Memory B cell (primary cell): Measurements from ENCODE around the gene NUPR2.
"Not testable (repeated sequence)": the region's sequence is repeated elsewhere in the genome, so short reads cannot be mapped to it uniquely, and the experiment has no call there.

Experiments
- ATAC-seq: fragments of 150-1000 bp; cut with Tn5 transposase; 2 replicates; pipeline ENCODE4 v1.10.0; 2021; ENCODE audit warnings: low read depth, mild to moderate bottlenecking, moderate library complexity
- DNase-seq, 2 donors: peaks; one replicate each; pipeline ENCODE4 v3.0.0; 2022; ENCODE audit warnings: low spot score in 2 of 2
- H3K27ac Mint-ChIP-seq: one replicate; pipeline ENCODE4 v1.8.0; 2022; ENCODE audit warnings: mild to moderate bottlenecking, moderate library complexity, mixed read lengths
- H3K27me3 Mint-ChIP-seq: one replicate; pipeline ENCODE4 v1.8.0; 2022; ENCODE audit warnings: mixed read lengths
- H3K36me3 Mint-ChIP-seq: one replicate; pipeline ENCODE4 v1.8.0; 2022; ENCODE audit warnings: mild to moderate bottlenecking, mixed read lengths
- H3K4me1 Mint-ChIP-seq: one replicate; pipeline ENCODE4 v1.8.0; 2022; ENCODE audit warnings: mixed read lengths
- H3K4me3 Mint-ChIP-seq: one replicate; pipeline ENCODE4 v1.8.0; 2022; ENCODE audit warnings: mild to moderate bottlenecking, moderate library complexity, mixed read lengths
- H3K9me3 Mint-ChIP-seq: one replicate; pipeline ENCODE4 v1.8.0; 2022; ENCODE audit warnings: mixed read lengths

NUPR2 gene

DNA sequence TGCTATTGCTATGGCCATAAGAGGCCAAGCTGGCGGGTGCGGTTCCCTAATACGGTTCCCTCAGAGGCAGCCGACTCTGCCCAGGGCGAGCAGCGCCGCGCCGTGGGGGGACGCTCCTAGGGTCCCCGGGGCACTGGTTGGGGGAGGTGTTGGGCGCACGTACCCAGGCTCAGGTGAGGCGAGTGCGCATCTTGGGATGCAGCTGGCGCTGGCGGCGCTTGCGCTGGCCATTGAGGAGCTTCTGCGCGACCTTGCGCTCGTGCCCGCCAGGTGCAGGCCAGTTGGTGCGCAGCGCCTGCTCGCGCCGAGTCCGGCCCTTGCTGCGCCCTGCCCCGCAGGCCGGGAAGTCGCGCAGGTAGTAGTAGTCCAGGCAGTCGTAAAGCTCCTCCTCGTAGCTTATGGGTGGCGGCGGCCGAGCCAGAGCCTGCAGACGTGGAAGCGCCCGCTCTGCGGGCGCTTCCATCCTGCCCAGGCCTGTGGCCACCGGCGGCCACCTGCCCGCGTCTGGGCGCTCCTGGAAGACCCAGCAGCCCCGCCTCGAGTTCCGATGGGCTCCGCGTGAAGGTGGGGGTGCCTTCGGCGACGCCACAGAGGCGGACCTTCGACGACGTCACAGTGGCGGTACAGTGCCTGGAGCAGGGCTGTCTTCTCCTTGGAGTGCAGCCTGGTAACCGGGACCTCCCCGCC lies at the start of gene NUPR2:
Gene NUPR2, minus strand, starts transcription at position 566 of the 687 bp plus-strand sequence. Its CDS starts 103 bp downstream, at position 463.
- no peak within 1 kb of the TSS for H3K27ac Mint-ChIP-seq
- no peak within 1 kb of the TSS for H3K4me3 Mint-ChIP-seq
- H3K9me3 Mint-ChIP-seq: no peaks in the 10 kb centered on the region
- DNase-seq (no peak), ATAC-seq (no peak)
- no peaks in the 10 kb centered on the region for H3K36me3 Mint-ChIP-seq
- H3K4me1 Mint-ChIP-seq: no peaks in the 10 kb centered on the region
- no peaks in the 10 kb centered on the region for H3K27me3 Mint-ChIP-seq

DNA sequence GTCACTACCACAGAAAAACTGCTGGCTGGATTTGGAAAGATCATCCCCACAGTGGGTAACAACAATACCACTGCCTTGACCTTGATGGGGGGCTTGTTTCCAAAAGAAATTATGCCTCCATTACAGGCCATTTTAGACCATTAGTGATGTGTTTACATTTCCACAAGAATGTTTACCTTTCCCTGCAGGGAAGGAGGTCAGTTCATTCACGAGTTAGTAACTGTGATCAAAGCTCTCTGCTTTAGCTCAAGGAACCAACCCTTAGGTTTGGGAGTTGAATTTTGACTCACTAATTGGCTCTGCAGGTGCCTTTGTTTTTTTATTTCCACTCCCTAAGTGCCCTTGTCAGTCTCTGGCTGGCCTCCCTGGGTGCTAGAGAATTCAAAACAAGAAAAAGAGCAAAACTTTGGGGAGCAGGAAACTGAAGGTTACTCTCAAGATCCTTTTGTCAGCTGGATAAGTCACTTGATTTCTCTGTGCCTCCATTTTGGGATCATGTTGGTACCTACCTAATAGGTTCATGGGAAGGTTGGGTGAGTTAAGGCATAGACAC lies 41.1 kb upstream of the NUPR2 start:
- no peak overlapping the region for H3K4me3 Mint-ChIP-seq
- H3K36me3 Mint-ChIP-seq: peaks cover 2% of the 10 kb centered on the region
- ATAC-seq: no peak
- H3K27me3 Mint-ChIP-seq: peaks cover 4% of the 10 kb centered on the region
- no peaks in the 10 kb centered on the region for H3K4me1 Mint-ChIP-seq
- H3K27ac Mint-ChIP-seq: no peak overlapping the region
- H3K9me3 Mint-ChIP-seq: peaks cover 18% of the 10 kb centered on the region
- DNase-seq: no peak

DNA sequence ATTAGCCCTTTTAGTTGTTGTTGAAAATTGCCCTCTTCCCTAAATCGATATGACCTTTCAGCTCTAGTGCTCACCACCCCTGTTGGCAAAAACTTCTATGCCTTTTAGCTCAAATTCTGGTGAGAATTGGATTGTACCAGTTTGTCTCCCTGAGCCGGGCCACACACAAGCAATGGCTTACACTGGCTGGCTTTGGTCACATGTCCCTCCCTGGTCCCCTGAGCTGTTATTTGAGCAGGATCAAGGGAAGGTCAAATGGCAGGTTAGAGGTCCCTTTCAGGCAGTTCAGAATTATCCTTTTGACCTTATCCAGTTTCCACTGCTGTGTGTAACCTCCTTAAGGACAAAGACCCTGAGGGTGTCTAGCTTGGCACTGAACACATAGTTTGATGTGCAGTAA lies 14.8 kb upstream of the NUPR2 start:
- H3K4me1 Mint-ChIP-seq, DNase-seq, H3K36me3 Mint-ChIP-seq, ATAC-seq, H3K27me3 Mint-ChIP-seq, H3K27ac Mint-ChIP-seq, H3K9me3 Mint-ChIP-seq, H3K4me3 Mint-ChIP-seq: not testable (repeated sequence)

DNA sequence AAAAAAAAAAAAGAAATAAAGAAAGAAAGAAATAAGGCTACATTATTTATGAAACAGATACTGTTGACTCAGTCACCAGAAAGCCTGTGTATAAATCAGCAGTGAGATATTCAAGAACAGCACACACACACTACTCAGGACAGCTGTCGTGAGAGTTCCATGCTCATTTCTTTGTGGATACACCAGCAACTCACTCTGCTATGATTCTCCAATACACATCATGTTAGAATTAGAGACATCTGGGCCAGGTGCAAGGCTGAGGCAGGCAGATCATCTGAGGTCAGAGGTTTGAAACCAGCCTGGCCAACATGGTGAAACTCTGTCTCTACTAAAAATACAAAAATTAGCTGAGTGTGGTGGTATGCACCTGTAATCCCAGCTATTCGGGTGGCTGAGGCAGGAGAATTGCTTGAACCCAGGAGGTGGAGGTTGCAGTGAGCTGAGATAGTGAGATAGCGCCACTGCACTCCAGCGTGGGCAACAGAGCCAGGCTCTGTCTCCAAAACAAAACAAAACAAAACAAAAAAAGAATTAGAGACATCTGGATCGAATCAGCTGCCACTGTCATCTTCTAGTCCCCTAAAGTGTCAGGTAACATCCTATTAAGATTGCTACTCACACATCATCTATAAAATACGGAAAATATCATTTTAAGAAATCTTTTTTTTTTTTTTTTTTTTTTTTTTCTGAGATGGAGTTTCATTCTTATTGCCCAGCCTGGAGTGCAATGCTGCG lies 11.2 kb upstream of the NUPR2 start:
- Mint-ChIP-seq H3K36me3 (no peaks in the 10 kb centered on the region), H3K9me3 (no peaks in the 10 kb centered on the region), H3K27me3 (peaks cover 5% of the 10 kb centered on the region), H3K4me1 (no peaks in the 10 kb centered on the region), H3K27ac (no peak overlapping the region), H3K4me3 (no peak overlapping the region)
- ATAC-seq: no peak
- DNase-seq: no peak

- no peaks in the 10 kb centered on the region for H3K9me3 Mint-ChIP-seq
- H3K27ac Mint-ChIP-seq: no peak overlapping the region
- H3K4me1 Mint-ChIP-seq: no peaks in the 10 kb centered on the region
- ATAC-seq (no peak), DNase-seq (no peak)
- H3K4me3 Mint-ChIP-seq: no peak overlapping the region
- peaks cover 5% of the 10 kb centered on the region for H3K27me3 Mint-ChIP-seq
- H3K36me3 Mint-ChIP-seq: no peaks in the 10 kb centered on the region
Observed at GRCh38 chr7:56125831-56126230, 9.6 kb upstream of the NUPR2 start.

- no peak for ATAC-seq
Observed at GRCh38 chr7:56124981-56125380, 8.8 kb upstream of the NUPR2 start.

DNA sequence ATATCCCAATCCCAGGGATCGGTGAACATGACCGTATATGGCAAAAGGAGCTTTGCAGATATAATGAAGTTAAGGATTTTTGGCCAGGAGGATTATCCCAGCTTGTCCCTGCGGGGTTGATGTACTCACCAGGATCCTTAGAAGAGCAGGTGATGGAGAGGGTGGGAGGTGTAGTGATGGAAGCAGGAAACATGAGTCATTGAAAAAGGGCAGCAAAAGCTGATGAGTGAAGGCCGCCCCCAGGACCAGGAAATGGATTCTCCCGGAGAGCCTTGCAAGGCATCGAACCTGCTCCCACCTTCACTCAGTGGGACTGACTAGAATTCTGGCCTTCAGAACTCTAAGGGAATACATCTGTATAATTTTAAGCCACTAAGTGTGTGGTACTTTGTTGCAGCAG lies 5.2 kb upstream of the NUPR2 start:
- no peaks in the 10 kb centered on the region for H3K9me3 Mint-ChIP-seq
- H3K4me1 Mint-ChIP-seq: no peaks in the 10 kb centered on the region
- H3K36me3 Mint-ChIP-seq: no peaks in the 10 kb centered on the region
- H3K27ac Mint-ChIP-seq: no peak overlapping the region
- no peak overlapping the region for H3K4me3 Mint-ChIP-seq
- DNase-seq (no peak), ATAC-seq (no peak)
- H3K27me3 Mint-ChIP-seq: peaks cover 3% of the 10 kb centered on the region

More at GRCh38 chr7:56124981-56125380, 8.8 kb upstream of the NUPR2 start:
- Mint-ChIP-seq H3K4me1 (no peaks in the 10 kb centered on the region), H3K27ac (no peak overlapping the region), H3K36me3 (no peaks in the 10 kb centered on the region), H3K9me3 (no peaks in the 10 kb centered on the region), H3K4me3 (no peak overlapping the region), H3K27me3 (peaks cover 5% of the 10 kb centered on the region)
- no peak for DNase-seq

DNA sequence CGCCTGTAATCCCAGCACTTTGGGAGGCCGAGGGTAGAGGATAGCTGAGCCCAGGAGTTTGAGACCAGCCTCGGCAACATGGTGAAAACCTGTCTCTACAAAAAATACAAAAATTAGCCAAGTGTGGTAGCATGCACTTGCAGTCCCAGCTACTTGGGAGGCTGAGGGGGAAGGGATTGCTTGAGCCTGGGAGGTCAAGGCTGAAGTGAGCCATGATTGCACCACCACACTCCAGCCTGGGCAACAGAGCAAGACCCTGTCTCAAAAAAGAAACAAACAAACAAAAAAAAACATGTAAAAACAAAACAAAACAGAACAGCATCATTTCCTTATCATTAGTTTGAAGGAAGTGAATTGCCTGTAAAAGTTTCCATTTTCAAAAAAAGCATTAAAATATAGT lies 4.0 kb downstream of the NUPR2 start:
- not testable (repeated sequence) for H3K4me3 Mint-ChIP-seq, H3K27ac Mint-ChIP-seq, H3K9me3 Mint-ChIP-seq, H3K27me3 Mint-ChIP-seq, ATAC-seq, DNase-seq, H3K36me3 Mint-ChIP-seq, H3K4me1 Mint-ChIP-seq

DNA sequence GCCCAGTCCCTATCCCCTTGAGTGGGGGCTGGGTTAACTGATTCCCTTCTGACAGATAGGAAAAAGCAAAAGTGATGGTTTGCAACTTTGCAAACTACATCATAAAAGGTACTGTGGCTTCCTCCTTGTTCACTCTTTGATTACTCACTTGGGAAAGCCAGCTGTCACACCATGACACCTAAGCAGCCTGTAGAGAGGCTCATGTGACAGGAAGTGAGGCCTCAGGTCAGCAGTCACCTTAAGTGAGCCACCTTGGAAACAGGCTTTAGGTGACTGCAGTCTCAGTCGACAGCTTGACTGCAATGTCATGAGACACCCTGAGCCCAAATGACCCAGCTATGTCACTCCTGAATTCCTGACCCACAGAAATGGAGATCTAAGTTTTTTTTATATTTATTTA lies 5.6 kb downstream of the NUPR2 start:
- Mint-ChIP-seq H3K27ac (no peak overlapping the region), H3K36me3 (peaks cover 2% of the 10 kb centered on the region), H3K4me1 (peaks cover 17% of the 10 kb centered on the region), H3K27me3 (peaks cover 2% of the 10 kb centered on the region), H3K9me3 (no peaks in the 10 kb centered on the region), H3K4me3 (no peak overlapping the region)
- DNase-seq: no peak
- ATAC-seq: no peak

- DNase-seq (no peak), ATAC-seq (no peak)
- no peak overlapping the region for H3K4me3 Mint-ChIP-seq
- no peak overlapping the region for H3K27ac Mint-ChIP-seq
- peaks cover 2% of the 10 kb centered on the region for H3K27me3 Mint-ChIP-seq
- peaks cover 20% of the 10 kb centered on the region for H3K4me1 Mint-ChIP-seq
- no peaks in the 10 kb centered on the region for H3K9me3 Mint-ChIP-seq
- H3K36me3 Mint-ChIP-seq: peaks cover 5% of the 10 kb centered on the region
Observed at GRCh38 chr7:56107954-56108258, 8.3 kb downstream of the NUPR2 start.

DNA sequence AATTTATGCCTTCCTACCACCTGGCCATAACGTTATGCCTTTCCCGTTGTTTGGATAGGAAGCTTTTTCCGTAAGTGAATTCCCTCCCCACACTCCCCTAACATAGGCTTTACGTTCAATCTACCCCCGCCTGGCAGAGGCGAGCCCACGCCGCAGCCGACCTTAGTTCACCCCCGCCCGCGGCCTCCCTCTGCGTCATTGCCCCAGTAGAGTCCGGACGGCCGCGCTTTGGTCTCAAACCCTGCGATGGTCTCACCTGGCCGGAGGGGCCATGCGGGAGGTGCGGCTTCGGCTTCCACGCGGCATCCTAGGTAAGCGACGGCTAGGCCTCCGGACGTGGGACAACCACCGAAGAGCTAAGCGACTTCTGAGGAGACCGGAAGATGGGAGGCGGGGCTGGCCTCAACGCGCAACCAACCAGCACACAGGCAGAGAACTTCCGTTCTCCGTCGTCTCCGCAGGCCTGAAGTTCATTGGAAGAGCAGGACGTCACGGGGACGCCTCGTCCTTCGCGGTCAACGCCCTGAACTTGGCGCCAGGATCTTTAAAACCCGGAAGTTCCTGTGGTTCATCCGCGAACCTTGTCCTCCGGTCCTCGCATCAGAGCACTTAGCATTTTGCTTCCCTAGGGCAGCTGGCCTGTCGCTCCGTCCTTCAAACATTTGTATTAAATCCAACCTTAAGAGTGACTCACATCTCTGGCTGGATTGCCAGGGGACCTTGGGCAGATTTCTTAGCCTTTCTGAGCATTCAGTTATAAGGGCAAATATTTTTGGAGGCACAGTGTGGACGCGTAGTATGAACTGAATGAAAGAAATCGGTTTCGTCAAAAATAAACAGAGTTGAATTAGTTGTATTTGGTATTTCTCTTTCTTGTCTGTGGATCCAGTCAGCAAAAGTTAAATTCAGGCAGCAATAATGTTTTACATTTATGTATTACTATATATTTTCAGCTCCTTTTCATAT lies 9.8 kb downstream of the NUPR2 start, which contains the start of gene CHCHD2:
Gene CHCHD2, minus strand, starts transcription at position 369 of the 966 bp plus-strand sequence. Its CDS starts 63 bp downstream, at position 306.
- Mint-ChIP-seq H3K4me3 (peak within 1 kb of the TSS; percentile 100), H3K4me1 (peaks cover 20% of the 10 kb centered on the region)

GRCh38 chr7:56105508-56105907 lies 10.7 kb downstream of the NUPR2 start:
- DNase-seq: no peak
- H3K36me3 Mint-ChIP-seq: peaks cover 13% of the 10 kb centered on the region
- ATAC-seq: no peak

More for the DNA sequence above, 9.8 kb downstream of the NUPR2 start, which contains the start of gene CHCHD2:
- H3K27ac Mint-ChIP-seq: peak within 1 kb of the TSS; percentile 98
- H3K36me3 Mint-ChIP-seq: peaks cover 6% of the 10 kb centered on the region
- ATAC-seq (peak; percentile 97), DNase-seq (peak; percentile 78 to 88)
- no peaks in the 10 kb centered on the region for H3K9me3 Mint-ChIP-seq
- peaks cover 2% of the 10 kb centered on the region for H3K27me3 Mint-ChIP-seq

DNA sequence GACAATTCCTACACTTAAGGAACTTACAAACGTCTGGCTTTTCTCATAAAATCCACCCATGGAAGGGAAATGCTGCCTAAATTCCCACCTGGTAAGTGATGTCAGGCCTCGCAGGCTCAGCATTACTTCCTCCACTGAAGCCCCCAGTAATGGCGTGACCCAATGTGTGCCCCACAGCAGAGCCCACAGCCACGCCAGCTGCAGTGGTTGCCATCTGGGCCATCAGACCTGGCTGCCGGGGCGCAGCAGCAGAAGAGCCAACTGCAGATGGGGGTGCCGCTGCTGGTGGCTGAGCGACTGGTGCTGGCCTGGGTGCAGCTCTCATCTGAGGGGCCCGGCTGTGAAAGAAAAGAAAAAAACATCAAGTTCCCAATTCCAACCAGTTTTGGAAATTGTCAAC lies 12.1 kb downstream of the NUPR2 start:
- not testable (repeated sequence) for H3K27me3 Mint-ChIP-seq, H3K4me3 Mint-ChIP-seq, ATAC-seq, H3K9me3 Mint-ChIP-seq, DNase-seq, H3K27ac Mint-ChIP-seq
- H3K36me3 Mint-ChIP-seq: peaks cover 20% of the 10 kb centered on the region
- H3K4me1 Mint-ChIP-seq: peaks cover 23% of the 10 kb centered on the region

More at GRCh38 chr7:56105508-56105907, 10.7 kb downstream of the NUPR2 start:
- Mint-ChIP-seq H3K4me1 (peaks cover 20% of the 10 kb centered on the region), H3K9me3 (no peaks in the 10 kb centered on the region), H3K27ac (peak overlapping the region; percentile 98), H3K4me3 (peak overlapping the region; percentile 100), H3K27me3 (peaks cover 2% of the 10 kb centered on the region)
